HTR-8/SVneo (cell line): ENCODE data around the gene CD300LD.
"Not testable (repeated sequence)": the region's sequence is repeated elsewhere in the genome, so short reads cannot be mapped to it uniquely, and the experiment has no call there.

Experiments used
- DNase-seq: peaks from one replicate; pipeline ENCODE4 v3.0.0; 2011; ENCODE audit warnings: low spot score, mixed read lengths; ENCODE audit not compliant: insufficient read length
- FAIRE-seq: peaks from 2 replicates; lab custom pipeline; 2011; peaks lifted over from hg19 to GRCh38; lab: Jason Lieb, UNC

The CD300LD gene

GRCh38 chr17:74578979-74579378, 13.1 kb downstream of the CD300LD start:
- DNase-seq = no peak
- FAIRE-seq = peak; percentile 54

GRCh38 chr17:74574489-74575142, 17.5 kb downstream of the CD300LD start:
- FAIRE-seq (no peak), DNase-seq (no peak)

DNA sequence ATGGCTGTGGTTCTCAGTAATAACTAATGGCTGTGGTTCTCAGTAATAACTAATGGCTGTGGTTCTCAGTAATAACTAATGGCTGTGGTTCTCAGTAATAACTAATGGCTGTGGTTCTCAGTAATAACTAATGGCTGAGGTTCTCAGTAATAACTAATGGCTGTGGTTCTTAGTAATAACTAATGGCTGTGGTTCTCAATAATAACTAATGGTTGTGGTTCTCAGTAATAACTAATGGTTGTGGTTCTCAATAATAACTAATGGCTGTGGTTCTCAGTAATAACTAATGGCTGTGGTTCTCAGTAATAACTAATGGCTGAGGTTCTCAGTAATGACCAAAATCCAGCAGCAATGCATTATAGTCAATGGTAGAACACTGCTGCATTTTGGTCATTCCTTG, 18.4 kb downstream of the CD300LD start:
- FAIRE-seq, DNase-seq: not testable (repeated sequence)

DNA sequence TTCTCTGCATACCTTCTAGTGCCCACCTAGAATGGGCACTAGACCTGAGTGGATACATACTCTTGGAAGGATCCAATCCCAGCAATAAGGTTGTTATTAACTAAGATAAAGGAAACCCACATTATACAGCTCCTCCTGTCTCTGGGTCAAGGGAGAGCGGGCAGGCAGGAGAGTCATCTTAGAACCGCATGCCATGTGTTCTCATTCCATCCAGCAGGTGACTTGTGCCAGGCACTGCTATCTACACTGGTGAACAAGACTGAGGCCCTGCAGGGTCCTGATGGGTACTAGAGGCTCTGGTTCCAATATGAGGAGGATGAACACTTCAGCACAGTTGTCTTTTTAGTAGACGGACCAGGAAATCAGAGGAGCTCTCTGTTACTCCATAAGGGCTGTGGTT, 18.9 kb downstream of the CD300LD start:
- DNase-seq (no peak), FAIRE-seq (no peak)

GRCh38 chr17:74571621-74572270, 20.3 kb downstream of the CD300LD start:
- no peak for FAIRE-seq
- no peak for DNase-seq

- DNase-seq (peak; percentile 89), FAIRE-seq (peak; percentile 100)
Observed at GRCh38 chr17:74569020-74570003, 22.8 kb downstream of the CD300LD start.

GRCh38 chr17:74568106-74568873, 23.8 kb downstream of the CD300LD start:
- DNase-seq = no peak
- no peak for FAIRE-seq

GRCh38 chr17:74567397-74567796, 24.7 kb downstream of the CD300LD start, which contains the start of gene CD300H:
CD300H (minus strand) TSS chr17:74567509.
- no peak for FAIRE-seq
- no peak for DNase-seq

- peak; percentile 65 for DNase-seq
Observed at GRCh38 chr17:74566132-74566753, 25.8 kb downstream of the CD300LD start.

GRCh38 chr17:74565126-74565525, 27.0 kb downstream of the CD300LD start:
- no peak for FAIRE-seq
- DNase-seq = no peak

More at GRCh38 chr17:74566132-74566753, 25.8 kb downstream of the CD300LD start:
- no peak for FAIRE-seq

DNA sequence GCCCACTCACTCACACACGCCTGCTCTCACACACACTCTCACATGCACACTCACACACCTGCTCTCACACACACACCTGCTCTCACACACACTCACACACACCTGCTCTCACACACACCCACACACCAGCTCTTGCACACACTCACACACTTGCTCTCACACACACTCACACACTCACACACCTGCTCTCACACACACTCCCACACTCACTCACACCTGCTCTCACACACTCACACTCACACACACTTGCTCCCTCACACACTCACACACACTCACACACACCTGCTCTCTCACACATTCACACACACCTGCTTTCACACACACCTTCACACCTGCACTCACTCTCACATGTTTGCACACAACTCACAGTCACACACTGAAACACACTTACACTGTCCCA, 28.7 kb downstream of the CD300LD start:
- peak; percentile 94 for FAIRE-seq
- no peak for DNase-seq

DNA sequence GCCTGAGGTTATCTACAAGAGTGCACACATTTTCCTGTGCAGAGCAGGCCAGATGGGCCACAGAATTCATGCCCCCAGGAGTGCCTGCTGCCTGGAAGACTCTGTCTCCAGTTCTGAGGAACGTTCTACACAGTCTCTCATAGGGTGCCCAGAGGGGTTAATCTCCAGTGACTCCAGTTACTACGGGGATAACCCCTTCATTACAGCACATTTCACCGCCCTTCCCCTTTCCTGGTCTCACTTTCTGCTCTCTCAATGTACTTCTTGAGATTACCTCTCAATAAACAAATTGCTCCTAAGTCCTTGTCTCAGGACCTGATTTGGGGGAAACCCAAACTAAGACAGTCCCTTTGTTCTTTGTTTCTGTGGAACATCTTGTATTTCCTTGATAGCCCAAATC, 30.5 kb downstream of the CD300LD start:
- DNase-seq (no peak), FAIRE-seq (no peak)

DNA sequence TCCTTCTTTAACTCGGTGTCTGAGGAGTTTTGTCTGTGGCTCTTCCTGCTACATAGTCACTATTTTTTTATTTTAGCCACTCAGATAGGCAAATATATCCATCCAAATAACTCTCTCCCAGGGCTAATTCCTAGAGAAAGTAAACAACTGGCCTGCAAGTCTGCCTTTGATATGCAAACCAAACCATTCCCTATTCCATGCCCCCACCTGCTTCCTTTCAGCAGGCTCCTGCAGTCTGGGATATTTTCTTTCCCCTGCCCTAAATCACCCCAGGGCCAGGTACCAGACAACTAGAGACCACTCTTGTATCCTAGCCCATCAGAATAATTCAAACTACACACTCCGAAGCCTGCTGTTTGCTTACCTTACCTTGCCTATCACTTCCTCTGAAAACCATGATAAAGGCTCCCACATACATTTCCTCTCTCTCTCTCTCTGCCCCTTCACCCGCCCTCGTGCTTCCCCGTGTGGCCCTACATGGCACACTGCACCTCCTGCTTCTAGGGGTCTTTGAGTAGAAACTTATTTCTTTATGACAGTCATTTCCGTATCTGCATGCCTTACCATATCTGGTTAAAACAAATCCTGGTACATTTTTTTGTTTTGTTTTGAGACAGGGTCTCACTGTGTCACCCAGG, 33.1 kb downstream of the CD300LD start:
- DNase-seq (no peak), FAIRE-seq (no peak)

GRCh38 chr17:74558402-74558801, 33.7 kb downstream of the CD300LD start:
- FAIRE-seq = not testable (repeated sequence)

GRCh38 chr17:74555427-74555940, 36.6 kb downstream of the CD300LD start:
- FAIRE-seq (no peak), DNase-seq (no peak)

More at GRCh38 chr17:74558402-74558801, 33.7 kb downstream of the CD300LD start:
- not testable (repeated sequence) for DNase-seq

DNA sequence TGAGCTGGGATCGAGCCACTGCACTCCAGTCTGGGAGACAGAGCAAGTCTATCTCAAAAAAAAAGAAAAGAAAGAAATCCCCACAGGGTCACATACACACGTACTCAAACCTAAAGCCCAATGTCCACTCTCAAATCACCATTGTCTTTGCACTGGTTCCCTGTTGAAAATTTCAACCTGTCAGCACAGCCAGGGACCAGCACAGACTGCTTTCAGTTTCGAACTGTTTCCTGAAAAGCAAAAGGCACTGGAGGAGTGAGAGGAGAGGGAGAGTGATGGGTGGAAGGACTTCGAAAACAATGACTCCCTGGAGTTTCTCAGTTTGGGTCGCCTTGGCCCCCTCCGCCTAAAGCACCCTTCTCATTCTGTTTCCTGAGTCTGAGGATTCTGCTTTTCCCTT, 37.2 kb downstream of the CD300LD start:
- FAIRE-seq (no peak), DNase-seq (no peak)

- DNase-seq = peak; percentile 26
- no peak for FAIRE-seq
Observed at GRCh38 chr17:74552037-74552436, 40.0 kb downstream of the CD300LD start.

GRCh38 chr17:74550602-74551001, 41.5 kb downstream of the CD300LD start:
- no peak for FAIRE-seq
- DNase-seq = no peak

DNA sequence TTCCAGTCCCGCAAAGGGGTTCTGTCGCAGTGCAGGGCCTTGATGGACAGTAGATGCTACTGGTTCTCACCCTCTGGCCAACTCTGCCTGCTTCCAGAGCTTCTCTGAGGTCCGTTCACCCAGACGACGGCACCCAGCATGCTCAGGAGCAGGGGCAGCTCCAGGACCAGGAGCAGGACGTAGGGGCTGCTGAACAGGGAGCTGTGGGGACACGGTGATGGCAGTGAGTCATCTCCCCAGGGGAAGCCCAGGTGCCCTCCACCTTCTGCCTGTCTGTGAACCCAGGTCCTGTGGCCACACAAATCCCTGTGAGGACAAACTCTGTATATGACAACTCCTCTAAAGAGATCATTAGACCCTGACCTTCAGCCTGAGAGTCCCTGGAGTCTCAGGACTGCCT, 42.7 kb downstream of the CD300LD start:
- no peak for FAIRE-seq
- no peak for DNase-seq
